D721Med (cell line): Measurements from ENCODE around the gene TRHDE.
"Not testable (repeated sequence)": the region's sequence is repeated elsewhere in the genome, so short reads cannot be mapped to it uniquely, and the experiment has no call there.

Source experiments
- DNase-seq: peaks from one replicate; pipeline ENCODE4 v3.0.0; 2011; ENCODE audit warnings: low spot score; ENCODE audit not compliant: insufficient read length
- FAIRE-seq: peaks from 2 replicates; lab custom pipeline; 2011; peaks lifted over from hg19 to GRCh38; lab: Jason Lieb, UNC
- TF ChIP-seq, protein P1 (sequence below): IDR thresholded peaks from 2 replicates; pipeline ENCODE4 v1.5.1; 2012; ENCODE audit warnings: mild to moderate bottlenecking, control low read depth; ENCODE audit not compliant: insufficient read depth; ENCODE audit errors: missing control alignments

Gene TRHDE

DNA sequence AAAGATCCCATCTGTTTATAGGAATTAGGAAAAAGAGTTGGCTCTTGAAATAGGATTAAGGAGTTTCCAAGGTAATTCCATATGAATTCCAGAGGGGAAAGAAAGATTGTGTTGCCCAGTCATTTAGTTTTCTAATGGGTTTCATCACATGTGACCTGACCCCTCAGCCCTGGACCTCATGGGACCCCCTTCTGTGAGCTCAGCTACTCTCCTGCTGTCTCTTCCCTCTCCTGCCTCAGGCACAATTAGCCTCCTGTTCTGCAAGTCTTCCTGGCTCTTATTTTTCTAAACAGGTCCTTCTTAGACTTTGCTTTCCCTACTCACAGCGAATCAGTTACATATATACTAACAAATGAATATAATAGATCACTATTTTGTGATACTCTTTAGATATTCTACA lies 237.7 kb downstream of the TRHDE start:
- TF ChIP-seq, protein P1, sequence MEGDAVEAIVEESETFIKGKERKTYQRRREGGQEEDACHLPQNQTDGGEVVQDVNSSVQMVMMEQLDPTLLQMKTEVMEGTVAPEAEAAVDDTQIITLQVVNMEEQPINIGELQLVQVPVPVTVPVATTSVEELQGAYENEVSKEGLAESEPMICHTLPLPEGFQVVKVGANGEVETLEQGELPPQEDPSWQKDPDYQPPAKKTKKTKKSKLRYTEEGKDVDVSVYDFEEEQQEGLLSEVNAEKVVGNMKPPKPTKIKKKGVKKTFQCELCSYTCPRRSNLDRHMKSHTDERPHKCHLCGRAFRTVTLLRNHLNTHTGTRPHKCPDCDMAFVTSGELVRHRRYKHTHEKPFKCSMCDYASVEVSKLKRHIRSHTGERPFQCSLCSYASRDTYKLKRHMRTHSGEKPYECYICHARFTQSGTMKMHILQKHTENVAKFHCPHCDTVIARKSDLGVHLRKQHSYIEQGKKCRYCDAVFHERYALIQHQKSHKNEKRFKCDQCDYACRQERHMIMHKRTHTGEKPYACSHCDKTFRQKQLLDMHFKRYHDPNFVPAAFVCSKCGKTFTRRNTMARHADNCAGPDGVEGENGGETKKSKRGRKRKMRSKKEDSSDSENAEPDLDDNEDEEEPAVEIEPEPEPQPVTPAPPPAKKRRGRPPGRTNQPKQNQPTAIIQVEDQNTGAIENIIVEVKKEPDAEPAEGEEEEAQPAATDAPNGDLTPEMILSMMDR = no peak
- no peak for DNase-seq
- no peak for FAIRE-seq

DNA sequence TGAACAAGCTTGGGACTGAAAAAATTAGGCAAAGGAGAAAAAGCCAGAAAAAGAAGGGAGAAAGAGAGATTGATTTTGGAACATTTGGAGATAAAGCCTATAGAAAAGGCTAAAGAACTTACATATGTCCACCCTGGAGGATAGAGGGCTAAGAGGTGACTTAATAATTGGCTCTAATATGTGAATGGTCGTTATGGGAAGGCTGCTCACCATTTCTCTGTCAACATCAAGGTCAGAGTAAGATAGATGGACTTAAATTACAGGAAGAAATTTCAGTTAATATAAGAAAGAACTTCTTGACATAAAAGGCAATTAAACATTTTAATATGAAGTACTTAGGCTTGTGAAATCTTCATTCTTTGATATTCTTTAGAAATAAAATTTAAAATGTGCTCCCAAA lies 238.6 kb downstream of the TRHDE start:
- DNase-seq = no peak
- TF ChIP-seq, protein P1 = no peak
- no peak for FAIRE-seq

DNA sequence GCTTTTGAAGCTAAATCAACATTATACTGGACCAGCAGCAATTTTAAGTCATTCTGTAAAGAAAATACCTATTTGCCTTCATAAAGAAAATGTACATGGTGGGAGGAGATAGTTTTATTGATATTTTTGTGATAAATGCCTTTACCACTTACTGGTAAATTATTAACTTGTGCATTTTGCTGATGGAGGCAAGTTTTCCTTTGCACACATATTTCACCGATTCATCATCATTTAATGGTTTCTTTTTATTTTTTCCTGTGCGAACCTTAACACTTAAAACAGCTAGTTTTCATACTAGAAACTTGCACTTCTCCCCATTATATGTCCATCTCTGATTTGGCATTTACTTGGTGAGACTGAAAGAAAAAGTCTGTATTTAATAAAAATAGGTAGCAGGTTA lies 239.3 kb downstream of the TRHDE start:
- no peak for FAIRE-seq
- no peak for DNase-seq
- TF ChIP-seq, protein P1 = no peak

DNA sequence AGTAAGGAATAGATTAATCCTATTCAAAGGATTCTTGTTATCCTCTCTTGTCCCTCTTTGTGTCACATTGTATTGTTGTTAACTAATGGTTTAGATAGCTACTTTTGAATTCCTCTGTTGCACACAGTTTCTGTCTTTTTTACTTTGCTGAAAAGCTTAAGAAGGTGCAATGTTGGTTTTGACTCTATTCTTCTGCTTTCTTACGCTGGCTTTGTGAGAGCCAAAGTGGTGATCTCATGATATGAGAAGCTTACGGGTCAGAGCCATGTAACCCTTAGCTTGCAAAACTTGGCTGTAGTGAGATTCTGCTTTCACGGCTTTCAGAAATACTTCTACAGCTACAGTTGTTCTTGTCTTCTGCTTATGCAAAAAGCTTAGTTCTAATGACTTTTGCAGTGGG lies 239.7 kb downstream of the TRHDE start:
- no peak for FAIRE-seq
- TF ChIP-seq, protein P1 = no peak
- DNase-seq = no peak

DNA sequence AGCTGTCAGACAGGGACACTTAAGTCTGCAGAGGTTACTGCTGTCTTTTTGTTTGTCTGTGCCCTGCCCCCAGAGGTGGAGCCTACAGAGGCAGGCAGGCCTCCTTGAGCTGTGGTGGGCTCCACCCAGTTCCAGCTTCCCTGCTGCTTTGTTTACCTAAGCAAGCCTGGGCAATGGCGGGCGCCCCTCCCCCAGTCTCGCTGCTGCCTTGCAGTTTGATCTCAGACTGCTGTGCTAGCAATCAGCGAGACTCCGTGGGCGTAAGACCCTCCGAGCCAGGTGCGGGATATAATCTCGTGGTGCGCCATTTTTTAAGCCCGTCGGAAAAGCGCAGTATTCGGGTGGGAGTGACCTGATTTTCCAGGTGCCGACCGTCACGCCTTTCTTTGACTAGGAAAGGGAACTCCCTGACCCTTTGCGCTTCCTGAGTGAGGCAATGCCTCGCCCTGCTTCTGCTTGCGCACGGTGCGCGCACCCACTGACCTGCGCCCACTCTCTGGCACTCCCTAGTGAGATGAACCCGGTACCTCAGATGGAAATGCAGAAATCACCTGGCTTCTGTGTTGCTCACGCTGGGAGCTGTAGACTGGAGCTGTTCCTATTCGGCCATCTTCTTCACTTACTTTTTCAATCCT lies 248.0 kb downstream of the TRHDE start:
- not testable (repeated sequence) for DNase-seq, FAIRE-seq

DNA sequence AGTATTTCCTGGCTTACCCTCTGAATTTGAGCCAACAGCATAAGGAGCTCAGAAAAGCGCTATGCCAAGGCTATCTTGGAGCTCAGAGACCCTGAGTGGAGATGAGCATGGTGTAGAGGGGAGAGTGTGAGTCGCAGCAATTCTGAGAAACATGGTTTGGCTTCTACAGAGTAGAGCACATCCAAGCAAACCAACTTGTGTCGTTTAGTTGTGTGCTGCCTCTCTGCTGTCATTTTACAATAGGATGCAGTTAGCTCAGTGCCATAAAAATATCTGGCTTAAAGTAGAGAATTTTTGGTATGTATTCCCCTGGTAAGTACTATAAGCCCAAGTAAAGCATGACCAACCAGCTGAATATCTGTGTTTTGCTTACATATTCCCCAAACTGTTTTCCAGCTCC lies 249.2 kb downstream of the TRHDE start:
- FAIRE-seq (no peak), DNase-seq (no peak)
- TF ChIP-seq, protein P1 = no peak

DNA sequence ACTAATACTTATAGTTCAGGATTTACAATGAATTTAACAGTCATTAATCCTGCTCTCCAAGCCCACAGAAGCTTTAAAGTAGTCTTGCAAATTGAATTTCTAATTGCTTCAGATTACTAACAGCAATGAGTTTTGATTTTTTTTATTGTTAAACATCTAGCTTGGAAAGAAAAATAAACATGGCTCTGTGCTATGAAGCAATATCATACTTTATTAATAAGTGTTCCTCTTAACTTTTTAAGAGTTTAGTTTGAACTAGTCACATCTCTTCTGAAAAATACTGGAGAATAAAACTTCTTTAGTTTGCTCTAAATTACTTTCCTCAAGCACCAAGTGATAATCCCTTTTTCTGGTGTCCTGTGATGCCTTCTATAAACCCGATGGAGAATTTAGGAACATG lies 250.2 kb downstream of the TRHDE start:
- TF ChIP-seq, protein P1 = no peak
- no peak for DNase-seq
- FAIRE-seq = no peak

DNA sequence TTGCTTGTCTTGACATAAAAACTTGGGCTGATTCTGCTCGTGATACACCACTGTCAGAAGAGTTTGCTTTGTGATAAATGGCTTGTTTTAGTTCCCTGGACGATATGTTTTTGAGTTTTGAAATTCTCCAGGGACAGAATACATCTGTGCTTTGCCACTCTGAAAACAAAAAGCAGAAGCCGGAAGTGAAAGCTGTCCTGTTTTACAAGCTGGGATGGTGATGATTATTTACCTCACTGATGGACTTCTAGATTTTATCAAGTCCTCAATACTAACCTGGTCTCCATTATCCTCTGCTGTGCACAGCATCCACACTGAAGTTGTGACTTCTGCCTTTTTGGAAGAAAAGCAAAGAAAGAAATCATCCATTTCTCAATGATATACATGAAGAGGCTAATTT lies 251.6 kb downstream of the TRHDE start:
- TF ChIP-seq, protein P1 = no peak
- no peak for DNase-seq
- no peak for FAIRE-seq
